ENCODE results near the gene SMDT1. TPM values are rescaled to one million over a fixed set of nuclear protein-coding genes. Genes with fewer than 3 reads are reported as not detected.

SMDT1 gene
- total and polyA plus RNA-seq, 9 of the 15 experiments (the other 6 are each of a cell fraction or from before 2014, with no cell fraction given): 7.9 to 65.2 (median 14.3) TPM

- TF ChIP-seq ZNF274 (IDR thresholded peaks at IDR 0.05; ENCODE audit: borderline replicate concordance, low read depth, low read length) (no peak), ATF7 (IDR thresholded peaks at IDR 0.05) (peak; percentile 80), KDM5B (IDR thresholded peaks at IDR 0.05; ENCODE audit: insufficient replicate concordance, low read depth, low read length) (peak; percentile 91), ZBTB33 (CRISPR knock-in tag; IDR thresholded peaks at IDR 0.05) (peak; percentile 55; the same call in 1 of the 2 replicates), HDAC8 (tag; IDR thresholded peaks at IDR 0.05) (no peak), EP400 (IDR thresholded peaks at IDR 0.05) (peak; percentile 81), SMC3 (conservative IDR thresholded peaks at IDR 0.05; ENCODE audit: insufficient read depth, low read depth, low read length) (peak; percentile 86), MCM3 (IDR thresholded peaks at IDR 0.05) (no peak), ZBTB7A (IDR thresholded peaks at IDR 0.05; ENCODE audit: borderline replicate concordance, control insufficient read depth, low read depth, low read length) (peak; percentile 43; the same call in 1 of the 2 replicates), HCFC1 (IDR thresholded peaks at IDR 0.05; ENCODE audit: low read depth, low read length) (0 out of 2 replicates have a peak, but pooled peaks have one; percentile 22), SREBF1 (IDR thresholded peaks at IDR 0.05; ENCODE audit: borderline replicate concordance, low read depth, low read length) (no peak), NCOA1 (IDR thresholded peaks at IDR 0.05; ENCODE audit: low read depth) (no peak), KDM1A (IDR thresholded peaks at IDR 0.05) (no peak), FOS (IDR thresholded peaks at IDR 0.05; ENCODE audit: extremely low read depth, insufficient read length) (peak; percentile 57), KAT7 (CRISPR knock-in tag; IDR thresholded peaks at IDR 0.05; ENCODE audit: borderline replicate concordance) (peak; percentile 83; the same call in 1 of the 2 replicates), SIRT6 (IDR thresholded peaks at IDR 0.05; ENCODE audit: low read depth, low read length) (no peak), TAF1 (IDR thresholded peaks at IDR 0.05; ENCODE audit: control insufficient read depth, extremely low read depth, insufficient read depth, low read length, severe bottlenecking) (peak; percentile 82), EZH2 (IDR thresholded peaks at IDR 0.05; ENCODE audit: borderline replicate concordance, low read depth, low read length) (no peak), ZBTB17 (CRISPR knock-in tag; IDR thresholded peaks at IDR 0.05) (no peak), SNAPC5 (CRISPR knock-in tag; IDR thresholded peaks at IDR 0.05) (no peak)
Observed at GRCh38 chr22:42090596-42091454, 11.3 kb downstream of the SMDT1 start, which contains the start of gene NDUFA6 (continued).

All from K562 (cell line).